Esophagus (tissue), 2 donors: ENCODE results near the gene ZNF821. TPM values are rescaled to one million over a fixed set of nuclear protein-coding genes. Genes with fewer than 3 reads are reported as not detected.
"Not testable (repeated sequence)": the region's sequence is repeated elsewhere in the genome, so short reads cannot be mapped to it uniquely, and the experiment has no call there.

Source experiments
- H3K27ac ChIP-seq, 2 donors: one replicate each; pipeline ENCODE4 v1.5.1; 2013; ENCODE audit warnings: low read depth in 2 of 2, mild to moderate bottlenecking in 2 of 2, inconsistent platforms in 1 of 2, low read length in 1 of 2, moderate library complexity in 1 of 2
- H3K27me3 ChIP-seq, 2 donors: one replicate each; pipeline ENCODE4 v1.6.1; 2013; ENCODE audit warnings: low read length in 2 of 2, control low read depth in 1 of 2, mild to moderate bottlenecking in 1 of 2; ENCODE audit not compliant: insufficient read depth in 2 of 2, control insufficient read depth in 1 of 2
- H3K36me3 ChIP-seq, 2 donors: one replicate each; pipeline ENCODE4 v1.6.1; 2013; ENCODE audit warnings: low read length in 1 of 2; ENCODE audit not compliant: control insufficient read depth in 2 of 2, insufficient read depth in 2 of 2
- H3K4me1 ChIP-seq, 2 donors: one replicate each; pipeline ENCODE4 v1.6.1; 2013; ENCODE audit warnings: low read length in 1 of 2; ENCODE audit not compliant: control insufficient read depth in 2 of 2, insufficient read depth in 2 of 2
- H3K4me3 ChIP-seq, 2 donors: one replicate each; pipeline ENCODE4 v1.5.1; 2013; ENCODE audit warnings: low read length in 2 of 2, mild to moderate bottlenecking in 2 of 2, low read depth in 1 of 2, moderate library complexity in 1 of 2
- H3K9me3 ChIP-seq, 2 donors: one replicate each; pipeline ENCODE4 v1.6.1; 2013; ENCODE audit warnings: mild to moderate bottlenecking in 2 of 2, low read depth in 1 of 2, low read length in 1 of 2, moderate library complexity in 1 of 2; ENCODE audit not compliant: control insufficient read depth in 2 of 2, insufficient read depth in 1 of 2
- WGBS, 2 donors: extraction: QIAGEN DNeasy Blood & Tissue Kit; methylation state at CpG; one replicate each; pipeline ENCODE4 v1.1.7; 2013; 5-methylcytosine and 5-hydroxymethylcytosine counted together
- polyA plus RNA-seq, 2 donors: library from polyadenylated mRNA; stranded (reverse); fragments of 200-250 nt; gene quantifications; one replicate each; pipeline ENCODE4 v1.2.3, GENCODE V29; 2013
- donor health status: healthy with polysubstance abuse.
- donor health status: Bipolar disorder and iron deficiency.

The ZNF821 gene
- polyA plus RNA-seq, 2 donors: 3.5 to 4.0 TPM

DNA sequence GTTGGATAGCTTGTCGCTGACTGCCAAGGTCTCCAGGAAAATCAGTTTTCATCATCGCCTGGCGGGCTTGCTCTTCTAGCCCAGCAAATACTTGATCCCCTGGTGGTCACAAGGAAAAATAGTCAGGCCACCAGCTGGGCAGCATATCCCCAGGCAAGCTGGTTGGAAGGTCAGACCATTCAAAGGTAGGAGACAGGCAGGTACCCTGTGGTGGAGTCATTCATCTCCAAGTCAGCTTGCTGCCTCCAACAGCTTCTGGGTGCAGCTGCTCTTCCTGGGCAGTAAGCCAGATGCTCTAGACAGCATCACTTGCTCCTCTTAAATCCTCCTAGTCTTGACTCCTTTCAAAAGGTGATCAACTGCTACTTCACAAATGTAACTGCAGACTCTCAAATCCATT lies 16.0 kb downstream of the ZNF821 start:
- Histone ChIP-seq H3K27me3 (no peaks in the 10 kb centered on the region), H3K27ac (no peak overlapping the region), H3K4me3 (no peak overlapping the region), H3K4me1 (no peaks in the 10 kb centered on the region), H3K9me3 (no peaks in the 10 kb centered on the region), H3K36me3 (peaks cover 8 to 9% of the 10 kb centered on the region in 2 donors)
- WGBS, 2 donors: 95 to 96% methylated on average over 3 of the region's 3 CpGs

DNA sequence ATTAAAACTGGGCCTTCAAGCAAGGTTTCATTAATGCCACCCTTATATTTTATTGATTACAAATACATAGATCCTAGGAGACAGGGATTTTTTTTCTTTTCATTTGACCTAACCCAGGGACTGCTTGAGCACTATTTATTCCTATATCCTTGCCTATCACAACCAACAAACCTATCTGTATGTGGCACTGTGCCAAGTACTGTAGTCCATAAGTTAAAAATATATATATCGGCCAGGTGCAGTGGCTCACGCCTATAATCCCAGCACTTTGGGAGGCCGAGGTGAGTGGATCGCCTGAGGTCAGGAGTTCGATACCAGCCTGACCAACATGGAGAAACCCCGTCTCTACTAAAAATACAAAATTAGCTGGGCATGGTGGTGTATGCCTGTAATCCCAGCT lies 16.8 kb downstream of the ZNF821 start:
- H3K36me3 ChIP-seq, H3K4me1 ChIP-seq, H3K4me3 ChIP-seq, H3K27me3 ChIP-seq, H3K9me3 ChIP-seq, H3K27ac ChIP-seq: not testable (repeated sequence)
- WGBS, 2 donors: 92% methylated on average over 6 of the region's 6 CpGs

DNA sequence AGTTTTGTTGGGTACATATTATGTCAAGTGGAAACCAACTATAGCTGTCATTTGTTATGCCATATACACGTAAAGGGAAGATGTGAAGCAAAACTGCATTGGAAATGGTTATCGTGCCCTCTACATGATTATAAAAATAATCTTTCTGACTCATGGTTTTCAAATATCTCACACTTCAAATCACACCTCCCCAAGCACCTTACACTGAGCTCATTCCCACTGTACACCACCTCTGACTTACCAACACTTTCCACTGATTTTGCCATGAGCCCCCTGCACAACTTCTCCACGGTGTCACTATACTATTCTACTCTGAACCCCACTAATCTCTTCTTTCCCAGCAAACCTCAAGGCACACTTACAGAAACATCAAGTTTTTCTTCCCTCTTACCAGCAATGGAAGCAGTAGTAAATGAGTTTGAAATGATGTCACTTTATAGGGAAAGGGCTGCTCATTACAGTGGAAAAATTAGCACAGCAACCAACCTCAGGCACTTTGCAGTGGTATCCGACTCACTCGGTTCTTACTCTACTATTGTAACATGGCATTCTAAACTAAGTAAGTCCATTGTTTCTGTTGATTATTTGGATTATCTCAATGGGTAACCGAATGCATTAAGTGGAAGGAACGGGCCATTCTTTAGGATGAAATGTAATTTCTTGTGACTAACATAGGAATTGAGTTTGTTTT lies 18.7 kb downstream of the ZNF821 start:
- Histone ChIP-seq H3K27me3 (no peaks in the 10 kb centered on the region), H3K36me3 (peaks cover 8 to 23% of the 10 kb centered on the region in 2 donors), H3K4me1 (no peaks in the 10 kb centered on the region), H3K27ac (no peak overlapping the region), H3K9me3 (no peaks in the 10 kb centered on the region), H3K4me3 (no peak overlapping the region)
- 80 to 91% methylated on average over 7 of the region's 7 CpGs for WGBS, 2 donors

DNA sequence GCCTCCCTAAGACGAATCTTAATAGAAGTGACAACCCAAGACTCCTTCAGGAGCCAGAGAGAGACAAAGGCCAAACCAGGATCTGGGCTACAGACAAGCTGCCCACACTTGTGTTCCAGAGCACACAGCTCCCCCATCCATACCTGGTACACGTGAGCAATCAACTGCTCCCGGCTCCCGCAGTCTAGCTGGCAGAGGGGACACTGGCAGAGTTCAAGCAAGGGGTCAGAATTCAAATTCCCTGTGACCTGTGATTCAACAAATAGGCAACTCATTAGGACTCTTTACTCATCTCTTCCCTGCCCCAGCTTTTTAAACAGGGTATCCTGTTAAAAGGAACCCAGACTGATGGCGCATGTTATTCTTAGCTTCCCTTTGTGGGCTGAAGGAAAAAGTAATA lies 20.0 kb downstream of the ZNF821 start:
- Histone ChIP-seq H3K27ac (no peak overlapping the region), H3K9me3 (no peaks in the 10 kb centered on the region), H3K27me3 (no peaks in the 10 kb centered on the region), H3K36me3 (peaks cover 8 to 31% of the 10 kb centered on the region in 2 donors), H3K4me3 (no peak overlapping the region), H3K4me1 (no peaks in the 10 kb centered on the region)
- 95 to 98% methylated on average over 5 of the region's 5 CpGs for WGBS, 2 donors

DNA sequence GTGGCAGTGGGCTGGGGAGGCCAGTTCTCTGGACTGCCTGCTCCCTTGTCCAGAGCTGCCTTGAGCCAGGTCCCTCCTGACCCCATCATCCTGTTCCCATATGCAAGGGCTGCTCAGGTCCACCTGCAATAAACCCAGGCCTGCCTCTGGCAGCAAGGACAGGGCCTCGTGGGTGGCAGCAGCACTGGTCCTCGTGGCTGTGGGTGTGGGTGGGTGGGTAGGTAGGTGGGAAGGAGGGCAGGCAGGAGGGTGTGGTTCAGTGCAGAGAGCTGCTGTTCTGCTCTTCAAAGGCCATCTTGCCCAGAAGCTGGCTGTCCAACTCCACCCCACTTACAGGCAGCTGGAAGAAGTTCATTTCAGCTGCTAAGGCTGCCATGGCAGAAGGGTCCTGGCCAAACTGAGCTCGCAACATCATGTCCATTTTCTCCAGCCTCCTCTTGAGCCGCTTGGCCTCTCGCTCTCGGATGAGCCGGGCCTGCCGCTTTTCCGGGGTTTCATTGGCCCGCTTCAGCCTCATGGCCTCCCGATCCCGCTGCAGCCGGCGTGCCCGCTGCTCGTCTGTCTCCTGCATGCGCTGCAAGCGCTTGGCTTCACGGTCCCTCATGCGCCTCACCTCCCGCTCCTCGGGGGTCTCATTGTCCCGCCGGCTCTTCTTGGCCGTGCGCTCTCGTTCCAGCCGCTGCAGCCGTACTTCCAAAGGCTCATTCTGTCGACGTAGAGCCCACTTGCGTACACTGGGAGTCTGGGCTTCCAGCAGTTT lies 24.0 kb downstream of the ZNF821 start:
- Histone ChIP-seq H3K9me3 (no peaks in the 10 kb centered on the region), H3K4me3 (no peak overlapping the region), H3K4me1 (no peaks in the 10 kb centered on the region), H3K27ac (no peak overlapping the region), H3K36me3 (peaks cover 8 to 29% of the 10 kb centered on the region in 2 donors), H3K27me3 (no peaks in the 10 kb centered on the region)
- 93 to 95% methylated on average over 32 of the region's 32 CpGs for WGBS, 2 donors

DNA sequence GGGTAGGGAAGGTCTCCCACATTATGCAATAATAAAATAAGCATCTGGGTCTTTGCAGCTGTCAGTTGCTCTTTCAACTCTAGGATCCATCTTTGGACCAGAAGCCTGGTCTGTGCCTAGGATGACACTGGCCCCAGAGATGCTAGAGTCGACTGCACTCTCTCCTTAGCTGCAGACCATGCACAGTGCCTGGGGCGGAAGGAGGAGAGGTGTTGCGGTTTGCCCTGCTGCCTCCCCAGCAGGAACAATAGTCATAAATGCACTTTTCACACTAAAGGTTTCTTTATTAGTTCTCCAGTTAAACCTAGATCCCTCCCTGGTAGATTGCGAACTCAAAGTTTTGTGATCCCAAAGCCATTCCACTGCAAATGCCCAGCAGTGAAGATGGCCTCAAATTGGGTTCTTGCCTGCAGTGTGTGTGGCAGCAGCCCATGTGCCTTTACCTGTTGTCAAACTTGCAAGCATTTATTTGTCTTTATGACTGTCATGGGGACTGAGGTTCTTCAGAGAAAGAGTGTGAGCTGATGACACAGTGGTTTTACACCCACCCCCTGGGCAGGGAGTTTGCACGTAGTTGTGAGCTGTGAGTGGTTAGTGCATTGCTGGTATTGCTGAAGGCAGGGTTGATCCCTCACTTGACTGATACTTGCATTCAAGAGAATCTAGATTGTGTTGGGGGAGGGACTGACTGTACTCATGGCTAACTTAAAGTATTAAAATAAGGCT lies 27.9 kb downstream of the ZNF821 start:
- 83 to 86% methylated on average over 5 of the region's 5 CpGs for WGBS, 2 donors
- Histone ChIP-seq H3K36me3 (peaks cover 6 to 23% of the 10 kb centered on the region in 2 donors), H3K9me3 (no peaks in the 10 kb centered on the region), H3K4me3 (no peak overlapping the region), H3K27me3 (no peaks in the 10 kb centered on the region), H3K4me1 (no peaks in the 10 kb centered on the region), H3K27ac (no peak overlapping the region)

DNA sequence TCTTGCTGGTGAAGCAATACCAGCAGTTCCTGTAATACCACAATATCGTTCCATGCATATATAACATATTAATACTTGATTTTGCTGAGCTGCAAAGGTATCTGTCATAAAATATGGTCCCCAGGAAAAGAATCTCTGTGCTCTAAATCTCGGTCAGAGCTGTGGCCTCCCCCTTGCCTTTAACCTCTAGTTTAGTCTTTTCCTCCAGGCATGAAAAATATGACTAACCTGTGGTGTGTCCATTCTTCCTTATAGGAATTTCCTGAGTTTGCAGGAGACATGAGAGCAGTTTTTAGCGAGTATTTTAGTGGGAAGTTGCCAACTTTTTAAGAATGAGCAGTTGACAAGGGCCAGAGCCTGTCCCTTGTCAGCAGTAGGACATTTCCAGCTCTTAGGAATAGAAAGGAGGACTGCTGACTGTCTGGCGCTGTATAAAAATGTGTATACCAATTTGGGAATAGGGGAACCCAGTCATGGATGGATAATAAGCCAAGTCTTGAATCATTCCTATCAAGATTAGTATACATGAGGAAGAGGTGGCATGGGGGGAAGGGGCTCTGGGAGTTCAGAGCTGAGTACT lies 29.5 kb downstream of the ZNF821 start:
- peaks cover 16 to 27% of the 10 kb centered on the region in 2 donors for H3K36me3 ChIP-seq
- H3K27ac ChIP-seq: no peak overlapping the region
- no peaks in the 10 kb centered on the region for H3K4me1 ChIP-seq
- no peaks in the 10 kb centered on the region for H3K27me3 ChIP-seq
- no peak overlapping the region for H3K4me3 ChIP-seq
- WGBS, 2 donors: 88 to 89% methylated on average over 4 of the region's 4 CpGs
- H3K9me3 ChIP-seq: no peaks in the 10 kb centered on the region

DNA sequence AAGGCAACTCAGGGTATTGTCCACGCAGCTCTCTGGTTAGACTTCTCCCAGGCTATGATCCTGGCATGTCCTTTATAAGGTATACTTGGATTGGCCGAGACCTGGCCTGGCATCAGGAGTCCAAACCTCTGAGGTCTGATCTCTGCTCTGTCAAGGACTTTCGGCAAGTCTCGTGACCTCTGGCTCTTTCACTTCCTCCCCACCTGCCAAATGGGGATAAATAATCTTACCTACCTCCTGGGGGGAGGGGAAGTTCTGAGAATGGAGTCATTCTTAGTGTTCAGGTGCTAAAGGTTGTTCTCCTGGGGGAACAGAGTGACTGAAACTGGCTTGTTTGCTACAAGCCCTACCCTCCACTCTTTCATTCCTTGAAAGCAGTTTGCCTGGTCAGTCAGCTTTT lies 30.6 kb downstream of the ZNF821 start:
- Histone ChIP-seq H3K4me1 (no peaks in the 10 kb centered on the region), H3K27ac (no peak overlapping the region), H3K4me3 (no peak overlapping the region), H3K36me3 (peaks cover 16 to 27% of the 10 kb centered on the region in 2 donors), H3K27me3 (no peaks in the 10 kb centered on the region), H3K9me3 (no peaks in the 10 kb centered on the region)
- 71 to 79% methylated on average over 4 of the region's 4 CpGs for WGBS, 2 donors

DNA sequence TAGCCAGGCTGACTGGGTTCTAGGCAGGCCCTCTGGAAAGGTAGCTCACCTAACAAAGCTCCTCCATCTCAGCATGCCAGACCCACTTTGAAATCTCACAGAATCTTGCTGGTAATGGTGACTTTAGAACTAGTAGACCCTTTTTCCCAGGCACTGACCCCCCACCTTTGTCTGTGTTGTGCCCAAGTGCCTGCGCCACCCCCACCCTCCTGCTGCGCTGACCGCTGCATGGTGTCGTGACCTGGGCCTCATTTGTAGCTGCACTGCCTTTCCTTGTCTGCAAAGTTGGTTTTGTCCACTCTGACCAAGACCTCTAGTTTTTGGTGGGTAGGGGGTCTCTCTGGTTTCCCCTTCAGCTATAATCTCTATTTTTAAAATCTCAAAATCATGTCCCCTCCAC lies 31.4 kb downstream of the ZNF821 start:
- Histone ChIP-seq H3K4me3 (no peak overlapping the region), H3K27me3 (no peaks in the 10 kb centered on the region), H3K9me3 (no peaks in the 10 kb centered on the region), H3K27ac (no peak overlapping the region), H3K36me3 (peaks cover 16 to 27% of the 10 kb centered on the region in 2 donors), H3K4me1 (no peaks in the 10 kb centered on the region)
- 96 to 99% methylated on average over 4 of the region's 4 CpGs for WGBS, 2 donors
